IMR-90 (cell line): ENCODE data around the gene EPS15. TPM values are rescaled to one million over a fixed set of nuclear protein-coding genes. Genes with fewer than 3 reads are reported as not detected.
A peak's percentile ranks its signal among the peaks of the same experiment; 100 is the strongest.

Source experiments
- ATAC-seq: fragments of 200-7000 bp; cut with Tn5 transposase; 2 replicates; pipeline ENCODE4 v1.9.1; 2020; ENCODE audit warnings: low read depth, mild to moderate bottlenecking, moderate library complexity
- BruUV-seq: library from RNA; stranded (reverse); fragments of 400-500 nt; replicated peaks from 2 replicates; lab custom pipeline; 2021; lab: Mats Ljungman, UMichigan
- CTCF ChIA-PET: fragments of 300-600 bp; formaldehyde crosslinking; extraction: SDS; loops from one replicate; lab custom pipeline; 2021; ENCODE audit warnings: antibody characterized with exemption; lab: Yijun Ruan, JAX
- POLR2A ChIA-PET: fragments of 300-600 bp; sonication (Branson Sonifier 250); formaldehyde crosslinking; loops from one replicate; lab custom pipeline; 2022; ENCODE audit warnings: antibody characterized with exemption; ENCODE audit not compliant: unreplicated experiment; lab: Charles Lee
- DNase-seq: peaks from one replicate; pipeline ENCODE4 v3.0.0; 2013
- H2AFZ ChIP-seq: replicated peaks from 2 replicates; pipeline ENCODE3; 2013; ENCODE audit warnings: low read length, mild to moderate bottlenecking; ENCODE audit not compliant: poor library complexity
- H2AK5ac ChIP-seq: 2 replicates; pipeline ENCODE4 v1.6.1; 2013; ENCODE audit warnings: low read depth, low read length, inconsistent platforms
- H2AK9ac ChIP-seq: replicated peaks from 2 replicates; pipeline ENCODE3; 2013; ENCODE audit warnings: mild to moderate bottlenecking, low read depth, low read length, moderate library complexity; ENCODE audit not compliant: poor library complexity
- H2BK120ac ChIP-seq: 2 replicates; pipeline ENCODE4 v1.6.1; 2013; ENCODE audit warnings: low read depth, low read length, inconsistent platforms
- H2BK15ac ChIP-seq: 3 replicates; pipeline ENCODE4 v1.6.1; 2013; ENCODE audit warnings: low read depth, low read length, inconsistent platforms
- H2BK20ac ChIP-seq: 2 replicates; pipeline ENCODE4 v1.6.1; 2013; ENCODE audit warnings: low read depth, mild to moderate bottlenecking, inconsistent platforms, low read length, moderate library complexity
- H2BK5ac ChIP-seq: 2 replicates; pipeline ENCODE4 v1.6.1; 2013; ENCODE audit warnings: mild to moderate bottlenecking, low read depth, low read length, inconsistent platforms; ENCODE audit not compliant: poor library complexity, severe bottlenecking
- H3K14ac ChIP-seq: replicated peaks from 2 replicates; pipeline ENCODE4 v1.6.1; 2013; ENCODE audit warnings: low read depth, low read length, inconsistent platforms
- H3K18ac ChIP-seq: 2 replicates; pipeline ENCODE4 v1.6.1; 2013; ENCODE audit warnings: low read depth, low read length, control low read depth
- H3K23ac ChIP-seq: 2 replicates; pipeline ENCODE4 v1.6.1; 2013; ENCODE audit warnings: low read depth, low read length, inconsistent platforms
- H3K27ac ChIP-seq: 2 replicates; pipeline ENCODE4 v1.5.1; 2013; ENCODE audit warnings: mild to moderate bottlenecking, control low read depth, low read length; ENCODE audit not compliant: insufficient read depth
- H3K27me3 ChIP-seq: 2 replicates; pipeline ENCODE4 v1.6.1; 2013; ENCODE audit warnings: low read length; ENCODE audit not compliant: control insufficient read depth, insufficient read depth
- H3K36me3 ChIP-seq: 2 replicates; pipeline ENCODE4 v1.6.1; 2013; ENCODE audit warnings: low read length, mixed read lengths; ENCODE audit not compliant: control insufficient read depth, insufficient read depth
- H3K4ac ChIP-seq: 2 replicates; pipeline ENCODE4 v1.6.1; 2013; ENCODE audit warnings: low read depth, low read length, inconsistent platforms
- H3K4me1 ChIP-seq: 2 replicates; pipeline ENCODE4 v1.6.1; 2013; ENCODE audit warnings: low read length, mixed read lengths; ENCODE audit not compliant: control insufficient read depth, insufficient read depth
- H3K4me2 ChIP-seq: 2 replicates; pipeline ENCODE4 v1.6.1; 2013; ENCODE audit warnings: low read depth, mild to moderate bottlenecking, control low read depth, low read length, moderate library complexity
- H3K4me3 ChIP-seq: 2 replicates; pipeline ENCODE4 v1.5.1; 2013; ENCODE audit warnings: low read depth, mild to moderate bottlenecking, control low read depth, low read length, moderate library complexity; ENCODE audit not compliant: insufficient read depth
- H3K56ac ChIP-seq: 2 replicates; pipeline ENCODE4 v1.6.1; 2013; ENCODE audit warnings: low read length, inconsistent platforms; ENCODE audit not compliant: insufficient read depth; ENCODE audit errors: extremely low read depth
- H3K79me1 ChIP-seq, 2 experiments: 2 replicates each; pipeline ENCODE4 v1.6.1; 2013; ENCODE audit warnings: low read length in 2 of 2, inconsistent platforms in 1 of 2, low read depth in 1 of 2
- H3K9ac ChIP-seq: 2 replicates; pipeline ENCODE4 v1.6.1; 2013; ENCODE audit warnings: low read depth, low read length, control low read depth
- H3K9me1 ChIP-seq: 2 replicates; pipeline ENCODE4 v1.6.1; 2013; ENCODE audit warnings: low read length, inconsistent platforms; ENCODE audit not compliant: insufficient read depth
- H3K9me3 ChIP-seq: 2 replicates; pipeline ENCODE4 v1.6.1; 2013; ENCODE audit warnings: low read length; ENCODE audit not compliant: control insufficient read depth, insufficient read depth
- H4K20me1 ChIP-seq: 2 replicates; pipeline ENCODE4 v1.6.1; 2013; ENCODE audit warnings: low read length, inconsistent platforms; ENCODE audit not compliant: insufficient read depth
- H4K5ac ChIP-seq: 2 replicates; pipeline ENCODE4 v1.6.1; 2013; ENCODE audit warnings: mild to moderate bottlenecking, low read depth, low read length, control low read depth
- H4K8ac ChIP-seq, 2 experiments: 2 replicates each; pipeline ENCODE4 v1.6.1; 2013; ENCODE audit warnings: low read depth in 2 of 2, low read length in 2 of 2, control low read depth in 1 of 2, inconsistent platforms in 1 of 2
- H4K91ac ChIP-seq: 2 replicates; pipeline ENCODE4 v1.6.1; 2013; ENCODE audit warnings: low read depth, low read length, inconsistent platforms; ENCODE audit not compliant: insufficient read depth
- CEBPB ChIP-seq: IDR thresholded peaks from 2 replicates; pipeline ENCODE4 v1.6.1; 2012; ENCODE audit warnings: low read depth, low read length, improper control_type of control experiment
- CHD1 ChIP-seq: IDR thresholded peaks from 2 replicates; pipeline ENCODE4 v1.6.1; 2012; ENCODE audit warnings: low read depth, low read length, improper control_type of control experiment
- CTCF ChIP-seq: conservative IDR thresholded peaks from 2 replicates; pipeline ENCODE4 v1.5.1; 2012; ENCODE audit warnings: mild to moderate bottlenecking, low read depth, low read length, improper control_type of control experiment
- FOS ChIP-seq: fragments of 150-350 bp; IDR thresholded peaks from 2 replicates; pipeline ENCODE4 v1.6.1; 2016; ENCODE audit warnings: low read depth, low read length
- MAFK ChIP-seq: IDR thresholded peaks from 2 replicates; pipeline ENCODE4 v1.6.1; 2012; ENCODE audit warnings: low read depth, low read length, improper control_type of control experiment
- MAZ ChIP-seq: IDR thresholded peaks from 2 replicates; pipeline ENCODE4 v1.6.1; 2012; ENCODE audit warnings: low read depth, mild to moderate bottlenecking, low read length, improper control_type of control experiment, moderate library complexity, borderline replicate concordance
- MXI1 ChIP-seq: IDR thresholded peaks from 2 replicates; pipeline ENCODE4 v1.6.1; 2012; ENCODE audit warnings: low read depth, mild to moderate bottlenecking, low read length, moderate library complexity, borderline replicate concordance
- POLR2A ChIP-seq: IDR thresholded peaks from 2 replicates; pipeline ENCODE4 v1.6.1; 2012; ENCODE audit warnings: mild to moderate bottlenecking, low read depth, low read length
- RAD21 ChIP-seq: IDR thresholded peaks from 2 replicates; pipeline ENCODE4 v1.6.1; 2012; ENCODE audit warnings: low read length, improper control_type of control experiment
- RCOR1 ChIP-seq: IDR thresholded peaks from 2 replicates; pipeline ENCODE4 v1.6.1; 2012; ENCODE audit warnings: mild to moderate bottlenecking, low read length, improper control_type of control experiment; ENCODE audit not compliant: insufficient replicate concordance
- RFX5 ChIP-seq: IDR thresholded peaks from 2 replicates; pipeline ENCODE4 v1.8.0; 2012; ENCODE audit warnings: low read depth, mild to moderate bottlenecking, low read length, moderate library complexity
- SMC3 ChIP-seq: fragments of 150-350 bp; IDR thresholded peaks from 2 replicates; pipeline ENCODE4 v1.6.1; 2016; ENCODE audit warnings: low read depth, mild to moderate bottlenecking, antibody characterized with exemption, low read length, moderate library complexity
- USF2 ChIP-seq: fragments of 150-350 bp; IDR thresholded peaks from 2 replicates; pipeline ENCODE4 v1.6.1; 2017; ENCODE audit warnings: mild to moderate bottlenecking, antibody characterized with exemption, low read length, low read depth
- WGBS, 2 experiments: methylation state at CpG; one replicate each; pipeline versions ENCODE4 v1.1.5 to v1.1.7; 2013; ENCODE audit warnings: missing lambda C conversion rate in 2 of 2; ENCODE audit not compliant: insufficient read length in 1 of 2; ENCODE audit errors: extremely low coverage in 2 of 2; 5-methylcytosine and 5-hydroxymethylcytosine counted together
- dilution Hi-C: fragments of 300-500 bp; cut with HindIII; formaldehyde crosslinking; loops from one replicate; pipeline ENCODE4 v1.14.3; 2018; ENCODE audit warnings: low sequenced_read_pairs; ENCODE audit not compliant: unreplicated experiment
- in situ Hi-C: fragments of 300-500 bp; cut with MboI; formaldehyde crosslinking; loops from 3 replicates; pipeline ENCODE4 v1.14.3; 2019; ENCODE audit warnings: low sequenced_read_pairs, inconsistent platforms, mixed read lengths
- intact Hi-C: fragments of 100-400 bp; cut with micrococcal nuclease; formaldehyde crosslinking; loops from 2 replicates; pipeline ENCODE4 v1.10.0; 2022
- polyA plus RNA-seq, 3 experiments: library from polyadenylated mRNA; depleted of rRNA; stranded (reverse); fragments of >200 nt; gene quantifications; 2 replicates each; pipeline ENCODE4 v1.2.3, GENCODE V29; 2012; ENCODE audit warnings: low replicate concordance in 1 of 3
- total RNA-seq: library from RNA; depleted of rRNA; stranded (reverse); fragments of >200 nt; gene quantifications from 2 replicates; pipeline ENCODE4 v1.2.3, GENCODE V29; 2012
- TF ChIP-seq, protein P1 (sequence below): fragments of 150-350 bp; IDR thresholded peaks from 2 replicates; pipeline ENCODE4 v1.6.1; 2016; ENCODE audit warnings: low read depth, mild to moderate bottlenecking, low read length, moderate library complexity, borderline replicate concordance

EPS15 gene
- total and polyA plus RNA-seq, 2 of the 4 experiments (the other 2 are of a cell fraction) = 17.6 to 38.0 TPM

- Histone ChIP-seq H2AK9ac (no peak overlapping the region), H3K9me3 (no peaks in the 10 kb centered on the region), H4K8ac (no peak overlapping the region), H3K4me3 (no peak overlapping the region), H3K79me1 (no peaks in the 10 kb centered on the region), H4K91ac (no peak overlapping the region), H3K27me3 (no peaks in the 10 kb centered on the region), H2BK15ac (no peak overlapping the region), H3K4ac (no peak overlapping the region), H4K20me1 (no peaks in the 10 kb centered on the region), H3K18ac (no peak overlapping the region), H3K4me1 (peaks cover 3% of the 10 kb centered on the region), H2BK20ac (no peak overlapping the region), H2BK120ac (no peak overlapping the region), H4K5ac (no peak overlapping the region), H3K27ac (no peak overlapping the region), H2BK5ac (no peak overlapping the region), H3K36me3 (no peaks in the 10 kb centered on the region), H2AFZ (no peak overlapping the region), H3K4me2 (no peak overlapping the region), H2AK5ac (peak overlapping the region; percentile 9), H3K23ac (no peak overlapping the region), H3K14ac (0 out of 2 replicates have a peak overlapping the region, but pooled peaks have one; percentile 57), H3K9me1 (peaks cover 7% of the 10 kb centered on the region), H3K9ac (no peak overlapping the region), H3K56ac (no peak overlapping the region)
- dilution Hi-C loops = no loop called here
- ATAC-seq (no peak), DNase-seq (no peak)
- ChIA-PET POLR2A (no interaction called here), CTCF (no interaction called here)
- TF ChIP-seq RAD21 = no peak
- no peak for TF ChIP-seq MAFK
- TF ChIP-seq CTCF = no peak
- no peak for TF ChIP-seq SMC3
- TF ChIP-seq CEBPB = no peak
- no peak for TF ChIP-seq RFX5
- no peak for TF ChIP-seq MAZ
- no peak for TF ChIP-seq MXI1
- TF ChIP-seq, protein P1, sequence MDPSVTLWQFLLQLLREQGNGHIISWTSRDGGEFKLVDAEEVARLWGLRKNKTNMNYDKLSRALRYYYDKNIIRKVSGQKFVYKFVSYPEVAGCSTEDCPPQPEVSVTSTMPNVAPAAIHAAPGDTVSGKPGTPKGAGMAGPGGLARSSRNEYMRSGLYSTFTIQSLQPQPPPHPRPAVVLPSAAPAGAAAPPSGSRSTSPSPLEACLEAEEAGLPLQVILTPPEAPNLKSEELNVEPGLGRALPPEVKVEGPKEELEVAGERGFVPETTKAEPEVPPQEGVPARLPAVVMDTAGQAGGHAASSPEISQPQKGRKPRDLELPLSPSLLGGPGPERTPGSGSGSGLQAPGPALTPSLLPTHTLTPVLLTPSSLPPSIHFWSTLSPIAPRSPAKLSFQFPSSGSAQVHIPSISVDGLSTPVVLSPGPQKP = no peak
- TF ChIP-seq USF2 = no peak
- TF ChIP-seq FOS = no peak
- no peak for TF ChIP-seq POLR2A
- no peak for TF ChIP-seq RCOR1
- no peak for TF ChIP-seq CHD1
- no CpG with 5 or more reads among the region's 3 CpGs for WGBS, 2 experiments
- BruUV-seq = no TSS peak
- intact Hi-C loops = no loop called here
- in situ Hi-C loops = no loop called here
These were observed 40.0 kb upstream of the EPS15 start for GRCh38 chr1:51559064-51559500.
